GM12878 (cell line): ENCODE results near the gene WDR76. TPM values are rescaled to one million over a fixed set of nuclear protein-coding genes. Genes with fewer than 3 reads are reported as not detected.

Experiments used
- ATAC-seq: fragments of 200-7000 bp; cut with Tn5 transposase; 3 replicates; pipeline ENCODE4 v1.9.1; 2020; ENCODE audit warnings: mild to moderate bottlenecking, moderate library complexity
- BruUV-seq: library from RNA; stranded (reverse); fragments of 400-500 nt; replicated peaks from 2 replicates; lab custom pipeline; 2021; lab: Mats Ljungman, UMichigan
- CTCF ChIA-PET: fragments of 300-600 bp; sonication (Branson Sonifier 250); formaldehyde crosslinking; extraction: SDS; loops from one replicate; lab custom pipeline; 2021; ENCODE audit warnings: inconsistent platforms; lab: Yijun Ruan, JAX
- POLR2A ChIA-PET: fragments of 350-600 bp; formaldehyde crosslinking; extraction: SDS; loops from one replicate; lab custom pipeline; 2021; ENCODE audit warnings: inconsistent platforms; lab: Charles Lee
- RAD21 ChIA-PET: fragments of 300-600 bp; sonication (Branson Sonifier 250); formaldehyde crosslinking; loops from one replicate; lab custom pipeline; 2023; ENCODE audit warnings: antibody characterized with exemption; ENCODE audit not compliant: unreplicated experiment; lab: Charles Lee
- SMC1A ChIA-PET: fragments of 300-600 bp; sonication (Branson Sonifier 250); formaldehyde crosslinking; loops from one replicate; lab custom pipeline; 2023; ENCODE audit not compliant: unreplicated experiment, uncharacterized antibody; lab: Charles Lee
- DNase-seq: peaks from one replicate; pipeline ENCODE4 v3.0.0-alpha.2; 2011; ENCODE audit warnings: low read depth, low spot score
- FAIRE-seq: peaks from 3 replicates; lab custom pipeline; 2011; peaks lifted over from hg19 to GRCh38; lab: Jason Lieb, UNC
- H2AFZ ChIP-seq: 2 replicates; pipeline ENCODE4 v1.6.0; 2011; ENCODE audit warnings: low read depth, low read length, control low read depth; ENCODE audit not compliant: control insufficient read depth
- H3K27ac ChIP-seq: 2 replicates; pipeline ENCODE4 v1.5.1; 2011; ENCODE audit warnings: control low read depth; ENCODE audit not compliant: control insufficient read depth, insufficient read depth
- H3K27me3 ChIP-seq, 2 experiments: replicated peaks in 1 of 2; 2 replicates each; pipeline versions ENCODE4 v1.6.0 to v1.6.1; 2011; ENCODE audit warnings: low read length in 1 of 2; ENCODE audit not compliant: control insufficient read depth in 2 of 2, insufficient read depth in 2 of 2
- H3K36me3 ChIP-seq, 2 experiments: 2 replicates each; pipeline ENCODE4 v1.5.1; 2011; ENCODE audit warnings: low read length in 1 of 2; ENCODE audit not compliant: control insufficient read depth in 2 of 2, insufficient read depth in 2 of 2
- H3K4me1 ChIP-seq: 2 replicates; pipeline ENCODE4 v1.6.1; 2011; ENCODE audit warnings: mild to moderate bottlenecking, low read length, moderate library complexity, mixed read lengths; ENCODE audit not compliant: control insufficient read depth, insufficient read depth
- H3K4me2 ChIP-seq: 2 replicates; pipeline ENCODE4 v1.6.0; 2011; ENCODE audit warnings: control low read depth; ENCODE audit not compliant: control insufficient read depth, insufficient read depth
- H3K4me3 ChIP-seq: fragments of 200-600 bp; sonication (generic); 2 replicates; pipeline ENCODE4 v1.5.1; 2016
- H3K79me2 ChIP-seq: 2 replicates; pipeline ENCODE4 v1.6.0; 2011; ENCODE audit warnings: low read length; ENCODE audit not compliant: control insufficient read depth, insufficient read depth
- H3K9ac ChIP-seq: 2 replicates; pipeline ENCODE4 v1.8.0; 2011; ENCODE audit warnings: low read length, control low read depth, mixed read lengths; ENCODE audit not compliant: control insufficient read depth, insufficient read depth
- H3K9me3 ChIP-seq: replicated peaks from 3 replicates; pipeline ENCODE4 v1.5.1; 2011; ENCODE audit warnings: mild to moderate bottlenecking, low read length; ENCODE audit not compliant: control insufficient read depth, insufficient read depth
- H4K20me1 ChIP-seq: 2 replicates; pipeline ENCODE4 v1.6.0; 2011; ENCODE audit not compliant: control insufficient read depth, insufficient read depth
- CEBPB ChIP-seq, 2 experiments: fragments of 150-350 bp in 1 of 2; IDR thresholded peaks; 2 replicates each; pipeline ENCODE4 v1.6.1; 2012 to 2014; ENCODE audit warnings: low read depth in 2 of 2, low read length in 2 of 2, borderline replicate concordance in 1 of 2, inconsistent platforms in 1 of 2
- FOS ChIP-seq: IDR thresholded peaks from 3 replicates; pipeline ENCODE4 v1.6.1; 2011; ENCODE audit warnings: borderline replicate concordance; ENCODE audit not compliant: insufficient read length; ENCODE audit errors: extremely low read depth
- JUNB ChIP-seq: IDR thresholded peaks from 2 replicates; pipeline ENCODE4 v1.6.1; 2016; ENCODE audit warnings: antibody characterized with exemption, mild to moderate bottlenecking
- MEF2B ChIP-seq: fragments of 450-650 bp; IDR thresholded peaks from 2 replicates; pipeline ENCODE4 v1.6.1; 2018; ENCODE audit warnings: mild to moderate bottlenecking, moderate library complexity; ENCODE audit not compliant: partially characterized antibody, poor library complexity, severe bottlenecking
- MYC ChIP-seq: IDR thresholded peaks from 2 replicates; pipeline ENCODE4 v1.6.1; 2011; ENCODE audit warnings: mild to moderate bottlenecking, low read length, moderate library complexity, inconsistent platforms; ENCODE audit not compliant: insufficient read depth, insufficient replicate concordance, insufficient read length, severe bottlenecking
- NR2C2 ChIP-seq: IDR thresholded peaks from 2 replicates; pipeline ENCODE4 v1.6.1; 2011; ENCODE audit warnings: borderline replicate concordance, low read depth; ENCODE audit not compliant: control insufficient read depth, insufficient read length
- PAX5 ChIP-seq: IDR thresholded peaks from 2 replicates; pipeline ENCODE4 v1.6.1; 2011; ENCODE audit warnings: low read depth, low read length, borderline replicate concordance
- RELA ChIP-seq: fragments of 450-650 bp; IDR thresholded peaks from 2 replicates; pipeline ENCODE4 v1.8.0; 2014; ENCODE audit warnings: borderline replicate concordance; ENCODE audit not compliant: partially characterized antibody
- SUPT20H ChIP-seq: IDR thresholded peaks from 2 replicates; pipeline ENCODE4 v1.6.1; 2011; ENCODE audit warnings: low read depth, mild to moderate bottlenecking, low read length, moderate library complexity, borderline replicate concordance; ENCODE audit not compliant: control insufficient read depth
- WGBS: methylation state at CpG from one replicate; pipeline ENCODE4 v1.1.6; 2016; ENCODE audit warnings: low lambda C conversion rate; ENCODE audit not compliant: insufficient replicate concordance, insufficient coverage; ENCODE audit errors: missing lambda C conversion rate; 5-methylcytosine and 5-hydroxymethylcytosine counted together
- in situ Hi-C: fragments of 300-500 bp; cut with MboI; formaldehyde crosslinking; loops from 9 replicates; pipeline ENCODE4 v1.14.3; 2018; ENCODE audit warnings: mixed read lengths
- intact Hi-C: fragments of 100-400 bp; cut with micrococcal nuclease; formaldehyde crosslinking; loops from one replicate; pipeline ENCODE4 v1.14.2; 2022; ENCODE audit not compliant: unreplicated experiment
- polyA plus RNA-seq, 11 experiments: library from polyadenylated mRNA; depleted of rRNA in 4 of 11; unstranded in 6 of 11; stranded (reverse) in 5 of 11; fragments of >200 nt; fragmentation: Nextera tagmentation in 4 of 11; fragmentation: Illumina TruSeq in 1 of 11; extraction: Ambion mirVana in 4 of 11; extraction: Trizol in 1 of 11; gene quantifications; 1 replicate in 1 of 11; 2 replicates in 10 of 11; pipeline versions ENCODE4 v1.2.1 to v1.2.3, GENCODE V29; 2011 to 2016; ENCODE audit warnings: inconsistent platforms in 2 of 11, missing spikeins in 2 of 11, low read depth in 1 of 11
- total RNA-seq, 4 experiments: library from RNA; depleted of rRNA in 3 of 4; stranded (reverse); fragments of >200 nt in 3 of 4; fragmentation: Illumina TruSeq in 1 of 4; extraction: Trizol in 1 of 4; gene quantifications; 2 replicates each; pipeline versions ENCODE4 v1.2.1 to v1.2.3, GENCODE V29; 2013 to 2021
- TF ChIP-seq, protein P1 (sequence below): fragments of 450-650 bp; IDR thresholded peaks from 2 replicates; pipeline ENCODE4 v1.6.1; 2017; ENCODE audit warnings: mild to moderate bottlenecking, moderate library complexity
- TF ChIP-seq, protein P2 (sequence below): IDR thresholded peaks from 2 replicates; pipeline ENCODE4 v1.6.1; 2011; ENCODE audit warnings: borderline replicate concordance, low read depth, mild to moderate bottlenecking, moderate library complexity, mixed read lengths, low read length; ENCODE audit not compliant: insufficient read depth; ENCODE audit errors: extremely low read length
- TF ChIP-seq, protein P3 (sequence below): fragments of 150-350 bp; IDR thresholded peaks from 2 replicates; pipeline ENCODE4 v1.6.1; 2014; ENCODE audit warnings: mild to moderate bottlenecking, low read depth, low read length

Gene WDR76
- total and polyA plus RNA-seq, 10 of the 15 experiments (the other 5 are each of a cell fraction or from before 2014, with no cell fraction given) = 8.0 to 59.7 (median 34.5) TPM

DNA sequence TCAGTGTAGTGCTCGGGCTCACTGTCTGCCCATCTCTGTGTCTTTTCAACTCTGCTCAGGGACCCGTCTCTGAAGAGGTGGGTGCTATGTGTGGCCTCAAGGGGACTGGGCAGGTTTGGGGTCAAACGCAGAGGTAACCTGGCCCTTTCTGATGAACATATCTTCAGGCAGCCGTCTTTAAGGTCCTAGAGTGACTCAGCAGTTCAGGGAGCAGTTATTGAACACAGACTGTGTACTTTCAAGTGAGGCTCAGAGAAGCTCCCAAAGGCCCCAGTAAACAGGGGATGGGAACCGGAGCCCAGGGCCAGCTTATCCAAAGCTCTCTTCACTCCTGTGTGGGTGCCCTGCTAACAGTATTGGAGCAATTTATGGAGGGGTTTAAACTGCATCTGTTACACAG is 73.1 kb downstream of the WDR76 start (continued):
- no peak for TF ChIP-seq MEF2B
- TF ChIP-seq, protein P1, sequence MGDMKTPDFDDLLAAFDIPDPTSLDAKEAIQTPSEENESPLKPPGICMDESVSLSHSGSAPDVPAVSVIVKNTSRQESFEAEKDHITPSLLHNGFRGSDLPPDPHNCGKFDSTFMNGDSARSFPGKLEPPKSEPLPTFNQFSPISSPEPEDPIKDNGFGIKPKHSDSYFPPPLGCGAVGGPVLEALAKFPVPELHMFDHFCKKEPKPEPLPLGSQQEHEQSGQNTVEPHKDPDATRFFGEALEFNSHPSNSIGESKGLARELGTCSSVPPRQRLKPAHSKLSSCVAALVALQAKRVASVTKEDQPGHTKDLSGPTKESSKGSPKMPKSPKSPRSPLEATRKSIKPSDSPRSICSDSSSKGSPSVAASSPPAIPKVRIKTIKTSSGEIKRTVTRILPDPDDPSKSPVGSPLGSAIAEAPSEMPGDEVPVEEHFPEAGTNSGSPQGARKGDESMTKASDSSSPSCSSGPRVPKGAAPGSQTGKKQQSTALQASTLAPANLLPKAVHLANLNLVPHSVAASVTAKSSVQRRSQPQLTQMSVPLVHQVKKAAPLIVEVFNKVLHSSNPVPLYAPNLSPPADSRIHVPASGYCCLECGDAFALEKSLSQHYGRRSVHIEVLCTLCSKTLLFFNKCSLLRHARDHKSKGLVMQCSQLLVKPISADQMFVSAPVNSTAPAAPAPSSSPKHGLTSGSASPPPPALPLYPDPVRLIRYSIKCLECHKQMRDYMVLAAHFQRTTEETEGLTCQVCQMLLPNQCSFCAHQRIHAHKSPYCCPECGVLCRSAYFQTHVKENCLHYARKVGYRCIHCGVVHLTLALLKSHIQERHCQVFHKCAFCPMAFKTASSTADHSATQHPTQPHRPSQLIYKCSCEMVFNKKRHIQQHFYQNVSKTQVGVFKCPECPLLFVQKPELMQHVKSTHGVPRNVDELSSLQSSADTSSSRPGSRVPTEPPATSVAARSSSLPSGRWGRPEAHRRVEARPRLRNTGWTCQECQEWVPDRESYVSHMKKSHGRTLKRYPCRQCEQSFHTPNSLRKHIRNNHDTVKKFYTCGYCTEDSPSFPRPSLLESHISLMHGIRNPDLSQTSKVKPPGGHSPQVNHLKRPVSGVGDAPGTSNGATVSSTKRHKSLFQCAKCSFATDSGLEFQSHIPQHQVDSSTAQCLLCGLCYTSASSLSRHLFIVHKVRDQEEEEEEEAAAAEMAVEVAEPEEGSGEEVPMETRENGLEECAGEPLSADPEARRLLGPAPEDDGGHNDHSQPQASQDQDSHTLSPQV = no peak
- TF ChIP-seq FOS = no peak
- TF ChIP-seq PAX5 = no peak

DNA sequence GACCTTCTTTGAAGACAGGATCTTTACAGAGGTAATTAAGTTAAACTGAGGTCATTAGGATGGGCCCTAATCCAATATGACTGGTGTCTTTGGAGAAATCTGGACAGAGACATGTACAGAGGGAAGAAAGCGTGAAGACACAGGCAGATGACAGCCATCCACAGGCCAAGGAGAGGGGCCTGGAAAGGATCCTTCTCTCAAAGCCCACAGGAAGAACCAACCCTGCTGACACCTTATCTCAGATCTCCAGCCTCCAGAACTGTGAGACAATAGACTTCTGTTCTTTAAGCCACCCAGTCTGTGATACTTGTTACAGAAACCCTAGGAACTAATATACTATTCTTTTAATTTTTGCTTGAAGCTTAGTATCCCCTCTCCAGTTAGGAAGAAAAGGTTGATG is 74.2 kb downstream of the WDR76 start:
- H3K4me2 ChIP-seq = no peak overlapping the region
- no peak for ATAC-seq
- FAIRE-seq = no peak
- no peaks in the 10 kb centered on the region for H3K9me3 ChIP-seq
- intact Hi-C loops (loop anchor here (5.0 kb wide), 1 partner anchor 316 kb away; no protein-coding TSS in a partner anchor), in situ Hi-C loops (loop anchor here (5.0 kb wide), 2 partner anchors 166 to 316 kb away; no protein-coding TSS in a partner anchor)
- no peaks in the 10 kb centered on the region for H3K79me2 ChIP-seq
- H3K4me1 ChIP-seq = no peaks in the 10 kb centered on the region
- WGBS = 94% methylated on average over 1 of the region's 1 CpG
- SMC1A ChIA-PET = interaction anchor here (1.0 kb wide), 1 partner anchor 170 kb away, joined by 3 read pairs; no protein-coding TSS in a partner anchor
- RAD21 ChIA-PET = interaction anchor here (1.2 kb wide), 1 partner anchor 165 kb away, joined by 4 read pairs; no protein-coding TSS in a partner anchor
- no peak overlapping the region for H3K27ac ChIP-seq
- no peak overlapping the region for H3K9ac ChIP-seq
- no peaks in the 10 kb centered on the region for H4K20me1 ChIP-seq
- CTCF ChIA-PET = interaction anchor here (0.7 kb wide), 1 partner anchor 99 kb away, joined by 4 read pairs; no protein-coding TSS in a partner anchor
- no peak overlapping the region for H2AFZ ChIP-seq
- no TSS peak for BruUV-seq
- POLR2A ChIA-PET = no interaction called here
- H3K36me3 ChIP-seq = no peaks in the 10 kb centered on the region
- no peak overlapping the region for H3K4me3 ChIP-seq
- DNase-seq = no peak
- H3K27me3 ChIP-seq = no peaks in the 10 kb centered on the region
- TF ChIP-seq SUPT20H = no peak
- TF ChIP-seq, protein P2, sequence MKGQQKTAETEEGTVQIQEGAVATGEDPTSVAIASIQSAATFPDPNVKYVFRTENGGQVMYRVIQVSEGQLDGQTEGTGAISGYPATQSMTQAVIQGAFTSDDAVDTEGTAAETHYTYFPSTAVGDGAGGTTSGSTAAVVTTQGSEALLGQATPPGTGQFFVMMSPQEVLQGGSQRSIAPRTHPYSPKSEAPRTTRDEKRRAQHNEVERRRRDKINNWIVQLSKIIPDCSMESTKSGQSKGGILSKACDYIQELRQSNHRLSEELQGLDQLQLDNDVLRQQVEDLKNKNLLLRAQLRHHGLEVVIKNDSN = no peak
- no peak for TF ChIP-seq RELA
- TF ChIP-seq JUNB = no peak
- TF ChIP-seq CEBPB (IDR thresholded peaks at IDR 0.05; ENCODE audit: borderline replicate concordance in 1 of 2, low read depth in 2 of 2, low read length in 2 of 2) = no peak
- no peak for TF ChIP-seq MYC
- TF ChIP-seq, protein P3, sequence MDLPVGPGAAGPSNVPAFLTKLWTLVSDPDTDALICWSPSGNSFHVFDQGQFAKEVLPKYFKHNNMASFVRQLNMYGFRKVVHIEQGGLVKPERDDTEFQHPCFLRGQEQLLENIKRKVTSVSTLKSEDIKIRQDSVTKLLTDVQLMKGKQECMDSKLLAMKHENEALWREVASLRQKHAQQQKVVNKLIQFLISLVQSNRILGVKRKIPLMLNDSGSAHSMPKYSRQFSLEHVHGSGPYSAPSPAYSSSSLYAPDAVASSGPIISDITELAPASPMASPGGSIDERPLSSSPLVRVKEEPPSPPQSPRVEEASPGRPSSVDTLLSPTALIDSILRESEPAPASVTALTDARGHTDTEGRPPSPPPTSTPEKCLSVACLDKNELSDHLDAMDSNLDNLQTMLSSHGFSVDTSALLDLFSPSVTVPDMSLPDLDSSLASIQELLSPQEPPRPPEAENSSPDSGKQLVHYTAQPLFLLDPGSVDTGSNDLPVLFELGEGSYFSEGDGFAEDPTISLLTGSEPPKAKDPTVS = no peak
- TF ChIP-seq NR2C2 = no peak
